HL-60 (cell line): ENCODE data around the gene FUT2.

Experiments
- DNase-seq, 2 experiments: peaks; one replicate each; pipeline ENCODE4 v3.0.0-alpha.2; 2010 to 2020; ENCODE audit warnings: low read depth in 1 of 2, low spot score in 1 of 2
- H3K27ac ChIP-seq: fragments of 250-450 bp; sonication (Bioruptor Pico); replicated peaks from 2 replicates; pipeline ENCODE4 v1.5.1; 2020; ENCODE audit warnings: mild to moderate bottlenecking, moderate library complexity
- H3K27me3 ChIP-seq: fragments of 250-450 bp; sonication (Bioruptor Pico); 2 replicates; pipeline ENCODE4 v1.5.1; 2021; ENCODE audit warnings: mild to moderate bottlenecking, moderate library complexity; ENCODE audit not compliant: insufficient read depth, poor library complexity, severe bottlenecking
- H3K4me3 ChIP-seq: replicated peaks from 2 replicates; pipeline ENCODE4 v1.5.1; 2011; ENCODE audit warnings: mild to moderate bottlenecking, control low read depth, low read length; ENCODE audit not compliant: insufficient read depth
- CTCF ChIP-seq: IDR thresholded peaks from one replicate; pipeline ENCODE4 v1.5.1; 2011; ENCODE audit warnings: low read length, control low read depth, inconsistent platforms; ENCODE audit not compliant: insufficient read depth
- GABPA ChIP-seq: IDR thresholded peaks from 2 replicates; pipeline ENCODE4 v1.6.1; 2012; ENCODE audit warnings: low read depth
- POLR2AphosphoS5 ChIP-seq: IDR thresholded peaks from 2 replicates; pipeline ENCODE4 v1.6.1; 2012; ENCODE audit warnings: low read depth
- SPI1 ChIP-seq: IDR thresholded peaks from 2 replicates; pipeline ENCODE4 v1.6.1; 2012; ENCODE audit warnings: low read depth, mild to moderate bottlenecking, borderline replicate concordance
- TF ChIP-seq, protein P1 (sequence below): IDR thresholded peaks from 2 replicates; pipeline ENCODE4 v1.6.1; 2012; ENCODE audit warnings: low read depth; ENCODE audit not compliant: insufficient replicate concordance

Gene FUT2

DNA sequence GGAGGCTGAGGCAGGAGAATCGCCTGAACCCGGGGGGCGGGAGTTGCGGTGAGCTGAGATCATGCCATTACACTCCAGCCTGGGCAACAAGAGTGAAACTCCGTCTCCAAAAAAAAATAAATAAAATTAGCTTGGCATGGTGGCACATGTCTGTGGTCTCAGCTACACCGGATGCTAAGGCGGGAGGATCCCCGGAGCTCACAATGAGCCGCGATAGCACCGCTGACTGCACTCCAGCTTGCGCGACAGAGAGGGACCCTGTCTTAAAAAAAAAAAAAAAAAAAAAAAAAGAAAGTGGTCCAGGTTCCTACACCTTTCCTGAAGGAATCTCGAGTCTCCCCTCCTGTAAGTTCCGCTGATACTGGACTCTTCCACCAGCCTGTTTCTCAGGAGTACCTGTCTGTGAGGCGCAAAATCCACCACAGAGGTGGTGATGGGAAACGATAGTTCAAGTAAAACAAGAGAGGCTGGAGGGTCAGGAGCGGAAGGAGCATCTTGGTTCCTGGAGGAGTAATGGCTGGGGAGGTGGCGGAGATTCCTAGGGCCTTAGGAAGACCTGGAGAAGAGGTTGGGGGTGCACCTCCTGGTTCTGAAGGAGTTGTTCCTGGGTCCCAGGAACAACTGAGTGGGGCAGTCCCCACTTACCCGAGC lies 56.2 kb downstream of the FUT2 start:
- H3K4me3 ChIP-seq = no peak overlapping the region

GRCh38 chr19:48752496-48753365 lies 57.0 kb downstream of the FUT2 start, which contains the start of gene FUT1:
Gene FUT1, minus strand, starts transcription at chr19:48752641. Its CDS starts 1,360 bp downstream, at chr19:48751281.
- H3K27ac ChIP-seq = no peak within 1 kb of the TSS
- DNase-seq = no peak
- peaks cover 36% of the 10 kb centered on the region for H3K27me3 ChIP-seq

More for the DNA sequence above, 56.2 kb downstream of the FUT2 start:
- Histone ChIP-seq H3K27ac (no peak overlapping the region), H3K27me3 (peaks cover 36% of the 10 kb centered on the region)
- no peak for DNase-seq
- TF ChIP-seq SPI1 (no peak), CTCF (no peak), POLR2AphosphoS5 (no peak), GABPA (no peak)
- TF ChIP-seq, protein P1, sequence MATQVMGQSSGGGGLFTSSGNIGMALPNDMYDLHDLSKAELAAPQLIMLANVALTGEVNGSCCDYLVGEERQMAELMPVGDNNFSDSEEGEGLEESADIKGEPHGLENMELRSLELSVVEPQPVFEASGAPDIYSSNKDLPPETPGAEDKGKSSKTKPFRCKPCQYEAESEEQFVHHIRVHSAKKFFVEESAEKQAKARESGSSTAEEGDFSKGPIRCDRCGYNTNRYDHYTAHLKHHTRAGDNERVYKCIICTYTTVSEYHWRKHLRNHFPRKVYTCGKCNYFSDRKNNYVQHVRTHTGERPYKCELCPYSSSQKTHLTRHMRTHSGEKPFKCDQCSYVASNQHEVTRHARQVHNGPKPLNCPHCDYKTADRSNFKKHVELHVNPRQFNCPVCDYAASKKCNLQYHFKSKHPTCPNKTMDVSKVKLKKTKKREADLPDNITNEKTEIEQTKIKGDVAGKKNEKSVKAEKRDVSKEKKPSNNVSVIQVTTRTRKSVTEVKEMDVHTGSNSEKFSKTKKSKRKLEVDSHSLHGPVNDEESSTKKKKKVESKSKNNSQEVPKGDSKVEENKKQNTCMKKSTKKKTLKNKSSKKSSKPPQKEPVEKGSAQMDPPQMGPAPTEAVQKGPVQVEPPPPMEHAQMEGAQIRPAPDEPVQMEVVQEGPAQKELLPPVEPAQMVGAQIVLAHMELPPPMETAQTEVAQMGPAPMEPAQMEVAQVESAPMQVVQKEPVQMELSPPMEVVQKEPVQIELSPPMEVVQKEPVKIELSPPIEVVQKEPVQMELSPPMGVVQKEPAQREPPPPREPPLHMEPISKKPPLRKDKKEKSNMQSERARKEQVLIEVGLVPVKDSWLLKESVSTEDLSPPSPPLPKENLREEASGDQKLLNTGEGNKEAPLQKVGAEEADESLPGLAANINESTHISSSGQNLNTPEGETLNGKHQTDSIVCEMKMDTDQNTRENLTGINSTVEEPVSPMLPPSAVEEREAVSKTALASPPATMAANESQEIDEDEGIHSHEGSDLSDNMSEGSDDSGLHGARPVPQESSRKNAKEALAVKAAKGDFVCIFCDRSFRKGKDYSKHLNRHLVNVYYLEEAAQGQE = no peak

More at GRCh38 chr19:48752496-48753365, 57.0 kb downstream of the FUT2 start, which contains the start of gene FUT1:
- H3K4me3 ChIP-seq = no peak within 1 kb of the TSS
- no peak for TF ChIP-seq GABPA
- TF ChIP-seq, protein P1 = no peak
- no peak for TF ChIP-seq SPI1
- TF ChIP-seq POLR2AphosphoS5 = no peak
- no peak for TF ChIP-seq CTCF
